A673 (cell line): Measurements from ENCODE around the gene GLB1L2. TPM values are rescaled to one million over a fixed set of nuclear protein-coding genes. Genes with fewer than 3 reads are reported as not detected.
"Not testable (repeated sequence)": the region's sequence is repeated elsewhere in the genome, so short reads cannot be mapped to it uniquely, and the experiment has no call there.

ENCODE experiments used
- BruUV-seq: library from RNA; stranded (reverse); fragments of 400-500 nt; replicated peaks from 2 replicates; lab custom pipeline; 2021; lab: Mats Ljungman, UMichigan
- CTCF ChIA-PET: fragments of 300-600 bp; sonication (Branson Sonifier 250); formaldehyde crosslinking; loops from one replicate; lab custom pipeline; 2022; ENCODE audit warnings: antibody characterized with exemption; lab: Charles Lee
- POLR2A ChIA-PET: fragments of 300-600 bp; sonication (Branson Sonifier 250); formaldehyde crosslinking; loops from one replicate; lab custom pipeline; 2022; ENCODE audit warnings: antibody characterized with exemption; ENCODE audit not compliant: low non-redundant PET; lab: Charles Lee
- DNase-seq: peaks from one replicate; pipeline ENCODE4 v3.0.0-alpha.2; 2015; ENCODE audit warnings: low spot score
- H3K27ac ChIP-seq: fragments of 200-600 bp; sonication (generic); 2 replicates; pipeline ENCODE4 v1.5.1; 2016; ENCODE audit warnings: mixed run types, low read depth, mild to moderate bottlenecking, mixed read lengths, antibody characterized with exemption, low read length; ENCODE audit not compliant: poor library complexity, severe bottlenecking
- H3K27me3 ChIP-seq: fragments of 200-600 bp; sonication (generic); replicated peaks from 2 replicates; pipeline ENCODE4 v1.6.1; 2017; ENCODE audit warnings: mixed run types, low read depth, mild to moderate bottlenecking, mixed read lengths, antibody characterized with exemption, low read length; ENCODE audit not compliant: insufficient read depth, poor library complexity
- H3K36me3 ChIP-seq: fragments of 200-600 bp; sonication (generic); 2 replicates; pipeline ENCODE4 v1.6.1; 2016; ENCODE audit warnings: mixed run types, mild to moderate bottlenecking, mixed read lengths, antibody characterized with exemption, low read length; ENCODE audit not compliant: insufficient read depth, poor library complexity, severe bottlenecking
- H3K4me1 ChIP-seq: fragments of 200-600 bp; sonication (generic); 2 replicates; pipeline ENCODE4 v1.6.1; 2017; ENCODE audit warnings: mixed run types, mild to moderate bottlenecking, mixed read lengths, antibody characterized with exemption, low read length; ENCODE audit not compliant: insufficient read depth, poor library complexity, severe bottlenecking
- H3K4me3 ChIP-seq: fragments of 200-600 bp; sonication (generic); 2 replicates; pipeline ENCODE4 v1.5.1; 2016; ENCODE audit warnings: low read depth, mixed run types, mild to moderate bottlenecking, mixed read lengths, low read length; ENCODE audit not compliant: poor library complexity, severe bottlenecking
- H3K9me3 ChIP-seq: fragments of 200-600 bp; sonication (generic); 2 replicates; pipeline ENCODE4 v1.6.1; 2016; ENCODE audit warnings: mixed run types, low read depth, mild to moderate bottlenecking, mixed read lengths, antibody characterized with exemption, low read length; ENCODE audit not compliant: poor library complexity, severe bottlenecking
- EZH2 ChIP-seq: fragments of 200-600 bp; sonication (generic); IDR thresholded peaks from 2 replicates; pipeline ENCODE4 v1.6.1; 2017; ENCODE audit warnings: borderline replicate concordance, low read depth, mild to moderate bottlenecking, mixed read lengths, antibody characterized with exemption, low read length; ENCODE audit not compliant: poor library complexity, severe bottlenecking
- intact Hi-C: fragments of 100-400 bp; cut with micrococcal nuclease; formaldehyde crosslinking; loops from one replicate; pipeline ENCODE4 v1.10.0; 2022; ENCODE audit not compliant: unreplicated experiment
- total RNA-seq: library from RNA; stranded (reverse); gene quantifications from 2 replicates; pipeline ENCODE4 v1.2.3, GENCODE V29; 2021
- TF ChIP-seq, protein P1 (sequence below): fragments of 300-800, 200-600 bp; sonication (generic); conservative IDR thresholded peaks from 2 replicates; pipeline ENCODE4 v1.5.1; 2017; ENCODE audit warnings: low read depth, mild to moderate bottlenecking, antibody characterized with exemption, low read length, moderate library complexity, mixed read lengths

GLB1L2 gene
- total RNA-seq, 1 experiment from 2014 or later = 22.6 TPM

DNA sequence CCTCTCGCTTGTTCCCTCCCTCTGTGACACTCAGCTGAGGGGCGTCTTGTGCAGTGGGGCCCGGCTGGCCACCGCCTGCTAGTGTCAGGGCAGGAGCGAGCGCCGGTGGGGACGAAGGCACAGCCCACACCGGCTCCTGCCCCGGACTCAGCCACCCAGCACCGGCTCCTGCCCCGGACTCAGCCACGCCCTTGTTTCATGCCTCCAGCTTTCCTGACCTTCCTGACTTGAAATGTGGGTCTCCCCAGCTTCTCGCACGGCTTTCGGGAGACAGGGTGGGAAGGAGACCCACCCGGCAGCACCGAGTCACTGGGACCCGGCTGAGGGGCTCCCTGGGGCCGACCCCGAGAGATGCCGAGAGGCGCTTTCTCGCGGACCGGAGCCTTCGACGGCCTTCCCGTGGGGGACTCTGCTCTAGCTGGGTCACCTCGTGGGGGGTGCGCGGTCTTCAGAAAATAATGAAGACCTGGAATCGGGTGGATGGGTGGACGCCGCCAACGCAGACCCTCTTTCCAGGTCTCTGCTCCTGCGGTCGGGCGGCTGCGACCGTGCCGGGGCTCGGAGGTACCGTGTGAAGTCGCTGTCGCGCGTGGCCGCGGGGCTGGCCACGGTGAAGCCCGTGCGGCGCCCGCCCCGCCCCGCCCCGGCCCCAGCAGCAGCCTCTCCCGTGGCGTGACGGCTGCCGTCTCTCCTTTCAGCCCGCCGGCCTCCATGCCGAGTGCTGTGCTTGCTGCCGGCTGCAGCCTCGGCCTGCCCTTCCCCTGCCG, 10.2 kb downstream of the GLB1L2 start:
- no peak overlapping the region for H3K4me3 ChIP-seq
- ChIA-PET POLR2A (no interaction called here), CTCF (no interaction called here)
- H3K36me3 ChIP-seq = no peaks in the 10 kb centered on the region
- BruUV-seq = no TSS peak
- no peaks in the 10 kb centered on the region for H3K27me3 ChIP-seq
- DNase-seq = no peak
- H3K4me1 ChIP-seq = no peaks in the 10 kb centered on the region
- intact Hi-C loops = no loop called here
- no peak overlapping the region for H3K27ac ChIP-seq
- H3K9me3 ChIP-seq = no peaks in the 10 kb centered on the region
- no peak for TF ChIP-seq EZH2
- TF ChIP-seq, protein P1, sequence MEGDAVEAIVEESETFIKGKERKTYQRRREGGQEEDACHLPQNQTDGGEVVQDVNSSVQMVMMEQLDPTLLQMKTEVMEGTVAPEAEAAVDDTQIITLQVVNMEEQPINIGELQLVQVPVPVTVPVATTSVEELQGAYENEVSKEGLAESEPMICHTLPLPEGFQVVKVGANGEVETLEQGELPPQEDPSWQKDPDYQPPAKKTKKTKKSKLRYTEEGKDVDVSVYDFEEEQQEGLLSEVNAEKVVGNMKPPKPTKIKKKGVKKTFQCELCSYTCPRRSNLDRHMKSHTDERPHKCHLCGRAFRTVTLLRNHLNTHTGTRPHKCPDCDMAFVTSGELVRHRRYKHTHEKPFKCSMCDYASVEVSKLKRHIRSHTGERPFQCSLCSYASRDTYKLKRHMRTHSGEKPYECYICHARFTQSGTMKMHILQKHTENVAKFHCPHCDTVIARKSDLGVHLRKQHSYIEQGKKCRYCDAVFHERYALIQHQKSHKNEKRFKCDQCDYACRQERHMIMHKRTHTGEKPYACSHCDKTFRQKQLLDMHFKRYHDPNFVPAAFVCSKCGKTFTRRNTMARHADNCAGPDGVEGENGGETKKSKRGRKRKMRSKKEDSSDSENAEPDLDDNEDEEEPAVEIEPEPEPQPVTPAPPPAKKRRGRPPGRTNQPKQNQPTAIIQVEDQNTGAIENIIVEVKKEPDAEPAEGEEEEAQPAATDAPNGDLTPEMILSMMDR = no peak

- Histone ChIP-seq H3K36me3 (no peaks in the 10 kb centered on the region), H3K4me1 (no peaks in the 10 kb centered on the region), H3K4me3 (no peak overlapping the region), H3K9me3 (no peaks in the 10 kb centered on the region), H3K27ac (no peak overlapping the region), H3K27me3 (no peaks in the 10 kb centered on the region)
- DNase-seq = no peak
- intact Hi-C loops = no loop called here
- TF ChIP-seq, protein P1 = no peak
- no peak for TF ChIP-seq EZH2
- ChIA-PET POLR2A (no interaction called here), CTCF (no interaction called here)
- no TSS peak for BruUV-seq
Measured at GRCh38 chr11:134342572-134343340, 11.0 kb downstream of the GLB1L2 start.

- H3K27ac ChIP-seq = no peak overlapping the region
- no peaks in the 10 kb centered on the region for H3K36me3 ChIP-seq
- no peak for DNase-seq
- H3K27me3 ChIP-seq = no peaks in the 10 kb centered on the region
- H3K9me3 ChIP-seq = no peaks in the 10 kb centered on the region
- H3K4me3 ChIP-seq = no peak overlapping the region
- H3K4me1 ChIP-seq = no peaks in the 10 kb centered on the region
- ChIA-PET CTCF (no interaction called here), POLR2A (interaction anchor here (0.5 kb wide), 1 partner anchor 144 kb away, joined by 3 read pairs; no protein-coding TSS in a partner anchor)
- intact Hi-C loops = loop anchor here (1.0 kb wide), 1 partner anchor 62 kb away; no protein-coding TSS in a partner anchor
- BruUV-seq = no TSS peak
- TF ChIP-seq, protein P1 = no peak
- no peak for TF ChIP-seq EZH2
Measured at GRCh38 chr11:134343646-134344045, 11.9 kb downstream of the GLB1L2 start.

DNA sequence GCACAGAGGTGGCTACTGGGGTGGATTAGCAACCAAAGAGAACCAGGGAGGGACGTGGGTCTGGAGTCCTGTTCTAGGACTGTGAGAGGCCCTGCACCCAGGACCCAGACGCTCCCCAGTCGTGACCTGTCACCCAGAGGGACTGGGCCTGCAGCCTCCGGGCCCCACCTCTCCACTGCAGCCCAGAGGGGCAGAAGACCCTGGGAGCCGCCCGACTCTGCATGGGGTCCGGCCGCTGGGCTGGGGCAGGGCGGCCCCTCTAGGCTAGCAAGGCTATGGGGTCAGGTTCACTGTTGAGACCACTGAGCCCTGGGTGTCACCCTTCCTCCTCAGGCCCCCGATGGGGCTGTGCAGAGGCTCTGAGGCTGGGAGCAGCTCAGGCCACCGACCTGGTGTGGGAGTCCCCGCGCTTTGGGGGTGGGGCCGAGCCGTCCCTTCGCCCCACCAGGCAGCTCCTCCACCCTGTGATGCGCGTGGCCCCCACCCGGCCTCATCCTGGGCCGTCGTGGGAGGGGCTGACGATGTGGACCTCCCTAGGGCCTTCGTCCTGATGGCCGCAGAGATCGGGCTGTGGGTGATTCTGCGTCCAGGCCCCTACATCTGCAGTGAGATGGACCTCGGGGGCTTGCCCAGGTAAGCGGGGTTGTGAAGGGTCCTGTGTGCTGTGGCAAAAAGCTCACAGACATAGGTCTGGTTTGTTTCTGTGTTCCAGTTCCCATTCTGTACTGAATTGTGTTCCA, 12.9 kb downstream of the GLB1L2 start:
- not testable (repeated sequence) for BruUV-seq

More for the DNA sequence above, 12.9 kb downstream of the GLB1L2 start:
- intact Hi-C loops = loop anchor here (1.0 kb wide), 1 partner anchor 63 kb away; no protein-coding TSS in a partner anchor
- H3K9me3 ChIP-seq, H3K36me3 ChIP-seq, POLR2A ChIA-PET, H3K4me3 ChIP-seq, H3K4me1 ChIP-seq, DNase-seq, H3K27me3 ChIP-seq, H3K27ac ChIP-seq, CTCF ChIA-PET: not testable (repeated sequence)
